H1 (cell line): Measurements from ENCODE around the gene CDV3. TPM values are rescaled to one million over a fixed set of nuclear protein-coding genes. Genes with fewer than 3 reads are reported as not detected.
A peak's percentile ranks its signal among the peaks of the same experiment; 100 is the strongest.

ENCODE experiments used
- CTCF ChIA-PET: fragments of 300-600 bp; sonication (Branson Sonifier 250); formaldehyde crosslinking; loops from one replicate; lab custom pipeline; 2021; ENCODE audit not compliant: partially characterized antibody; lab: Charles Lee
- POLR2A ChIA-PET: fragments of 300-600 bp; sonication (Branson Sonifier 250); formaldehyde crosslinking; loops from one replicate; lab custom pipeline; 2021; ENCODE audit warnings: inconsistent platforms; ENCODE audit not compliant: partially characterized antibody; lab: Charles Lee
- DNase-seq, 2 experiments: peaks; one replicate each; pipeline versions ENCODE4 v3.0.0 to v3.0.0-alpha.2; 2010 to 2022; ENCODE audit warnings: low spot score in 2 of 2, low read depth in 1 of 2, mixed read lengths in 1 of 2
- FAIRE-seq: peaks from 2 replicates; lab custom pipeline; 2011; peaks lifted over from hg19 to GRCh38; lab: Jason Lieb, UNC
- H2AFZ ChIP-seq: 2 replicates; pipeline ENCODE4 v1.8.1; 2012; ENCODE audit warnings: low read length, inconsistent platforms
- H2AK5ac ChIP-seq: 2 replicates; pipeline ENCODE4 v1.6.1; 2013; ENCODE audit warnings: low read depth, low read length
- H2BK120ac ChIP-seq: replicated peaks from 2 replicates; pipeline ENCODE3; 2013; ENCODE audit warnings: low read depth, low read length, inconsistent platforms
- H2BK12ac ChIP-seq: 2 replicates; pipeline ENCODE4 v1.6.1; 2013; ENCODE audit warnings: low read depth, low read length
- H2BK15ac ChIP-seq: 2 replicates; pipeline ENCODE4 v1.6.1; 2013; ENCODE audit warnings: low read length
- H2BK20ac ChIP-seq: 2 replicates; pipeline ENCODE4 v1.6.1; 2013; ENCODE audit warnings: low read length
- H2BK5ac ChIP-seq: 2 replicates; pipeline ENCODE4 v1.6.1; 2013; ENCODE audit warnings: low read depth, low read length
- H3K14ac ChIP-seq: 2 replicates; pipeline ENCODE4 v1.6.1; 2013; ENCODE audit warnings: inconsistent platforms; ENCODE audit not compliant: insufficient read length
- H3K18ac ChIP-seq: 2 replicates; pipeline ENCODE4 v1.6.1; 2013; ENCODE audit warnings: low read length; ENCODE audit errors: extremely low read depth
- H3K23ac ChIP-seq: 2 replicates; pipeline ENCODE4 v1.6.1; 2013; ENCODE audit warnings: inconsistent platforms; ENCODE audit not compliant: insufficient read length
- H3K23me2 ChIP-seq: 2 replicates; pipeline ENCODE4 v1.6.1; 2013; ENCODE audit warnings: low read depth, low read length
- H3K27ac ChIP-seq: 2 replicates; pipeline ENCODE4 v1.6.1; 2011; ENCODE audit warnings: low read depth, low read length, inconsistent platforms
- H3K27me3 ChIP-seq, 4 experiments: replicated peaks in 1 of 4; 1 replicate in 1 of 4; 2 replicates in 3 of 4; pipeline versions ENCODE4 v1.6.1 to v1.8.1; 2011 to 2013; ENCODE audit warnings: low read length in 3 of 4, mild to moderate bottlenecking in 3 of 4, inconsistent platforms in 2 of 4, mixed read lengths in 2 of 4, moderate library complexity in 1 of 4; ENCODE audit not compliant: control insufficient read depth in 3 of 4, insufficient read depth in 3 of 4; ENCODE audit errors: extremely low read depth in 1 of 4
- H3K36me3 ChIP-seq, 4 experiments: 2 replicates each; pipeline versions ENCODE4 v1.6.1 to v1.8.1; 2011 to 2013; ENCODE audit warnings: mild to moderate bottlenecking in 4 of 4, low read length in 3 of 4, moderate library complexity in 2 of 4, control low read depth in 1 of 4, inconsistent platforms in 1 of 4; ENCODE audit not compliant: insufficient read depth in 4 of 4, control insufficient read depth in 2 of 4
- H3K4ac ChIP-seq: replicated peaks from 2 replicates; pipeline ENCODE3; 2013; ENCODE audit warnings: low read length, low read depth, mixed read lengths, inconsistent platforms; ENCODE audit not compliant: insufficient read length
- H3K4me1 ChIP-seq, 4 experiments: replicated peaks in 1 of 4; 1 replicate in 1 of 4; 2 replicates in 3 of 4; pipeline versions ENCODE4 v1.6.1 to v1.8.1; 2011 to 2013; ENCODE audit warnings: low read length in 3 of 4, inconsistent platforms in 2 of 4, mixed read lengths in 1 of 4; ENCODE audit not compliant: insufficient read depth in 4 of 4, control insufficient read depth in 3 of 4
- H3K4me2 ChIP-seq, 2 experiments: 2 replicates each; pipeline versions ENCODE4 v1.6.1 to v1.8.1; 2011 to 2013; ENCODE audit warnings: low read depth in 2 of 2, low read length in 2 of 2, control low read depth in 1 of 2, inconsistent platforms in 1 of 2, mild to moderate bottlenecking in 1 of 2; ENCODE audit not compliant: insufficient read depth in 1 of 2
- H3K4me3 ChIP-seq, 4 experiments: fragments of 200-600, 300-600 bp in 1 of 4; sonication (generic), shearing (Covaris generic), sonication (Bioruptor Twin) in 1 of 4; 2 replicates each; pipeline versions ENCODE4 v1.5.1 to v1.8.1; 2011 to 2016; ENCODE audit warnings: low read length in 4 of 4, low read depth in 3 of 4, control low read depth in 2 of 4, inconsistent platforms in 2 of 4, mild to moderate bottlenecking in 2 of 4, mixed read lengths in 1 of 4, moderate library complexity in 1 of 4; ENCODE audit not compliant: insufficient read depth in 2 of 4; ENCODE audit errors: extremely low read depth in 1 of 4
- H3K56ac ChIP-seq: replicated peaks from 2 replicates; pipeline ENCODE3; 2013; ENCODE audit warnings: low read depth, mild to moderate bottlenecking, mixed read lengths, low read length, inconsistent platforms; ENCODE audit not compliant: insufficient read length
- H3K79me1 ChIP-seq: 2 replicates; pipeline ENCODE4 v1.6.1; 2013; ENCODE audit warnings: low read depth, low read length, control low read depth
- H3K79me2 ChIP-seq, 2 experiments: 2 replicates each; pipeline versions ENCODE4 v1.6.1 to v1.8.1; 2012 to 2013; ENCODE audit warnings: low read length in 2 of 2, mild to moderate bottlenecking in 2 of 2, inconsistent platforms in 1 of 2; ENCODE audit not compliant: insufficient read depth in 2 of 2, control insufficient read depth in 1 of 2
- H3K9ac ChIP-seq, 4 experiments: replicated peaks in 1 of 4; 1 replicate in 1 of 4; 2 replicates in 3 of 4; pipeline versions ENCODE4 v1.6.1 to v1.8.1; 2011 to 2013; ENCODE audit warnings: low read depth in 3 of 4, low read length in 3 of 4, control low read depth in 2 of 4, mild to moderate bottlenecking in 2 of 4, moderate library complexity in 2 of 4, inconsistent platforms in 1 of 4; ENCODE audit errors: extremely low read depth in 1 of 4
- H3K9me3 ChIP-seq, 2 experiments: 2 replicates each; pipeline versions ENCODE4 v1.6.1 to v1.8.1; 2012 to 2013; ENCODE audit warnings: mild to moderate bottlenecking in 2 of 2, moderate library complexity in 2 of 2, control low read depth in 1 of 2, inconsistent platforms in 1 of 2, low read depth in 1 of 2, low read length in 1 of 2, mixed read lengths in 1 of 2; ENCODE audit not compliant: insufficient read depth in 2 of 2
- H4K20me1 ChIP-seq, 2 experiments: replicated peaks in 1 of 2; 2 replicates each; pipeline versions ENCODE3 to v1.8.1; 2011 to 2013; ENCODE audit warnings: inconsistent platforms in 2 of 2, low read length in 2 of 2, mild to moderate bottlenecking in 1 of 2; ENCODE audit not compliant: insufficient read depth in 2 of 2, control insufficient read depth in 1 of 2
- H4K5ac ChIP-seq: 2 replicates; pipeline ENCODE4 v1.6.1; 2013; ENCODE audit warnings: low read length, low read depth, mixed read lengths, inconsistent platforms; ENCODE audit not compliant: insufficient read length
- H4K8ac ChIP-seq: 2 replicates; pipeline ENCODE4 v1.8.0; 2013; ENCODE audit warnings: mild to moderate bottlenecking, moderate library complexity, low read length, inconsistent platforms; ENCODE audit not compliant: insufficient read depth; ENCODE audit errors: extremely low read depth
- H4K91ac ChIP-seq: replicated peaks from 2 replicates; pipeline ENCODE3; 2013; ENCODE audit warnings: low read length, mixed read lengths, inconsistent platforms; ENCODE audit not compliant: insufficient read length
- BRCA1 ChIP-seq: IDR thresholded peaks from 2 replicates; pipeline ENCODE4 v1.6.1; 2012; ENCODE audit warnings: low read depth, low read length, improper control_type of control experiment
- EZH2 ChIP-seq: fragments of 200-600 bp; sonication (generic); IDR thresholded peaks from 2 replicates; pipeline ENCODE4 v1.7.1; 2012; ENCODE audit warnings: low read depth, mild to moderate bottlenecking, moderate library complexity, low read length, inconsistent platforms; ENCODE audit not compliant: severe bottlenecking
- FOSL1 ChIP-seq: IDR thresholded peaks from 2 replicates; pipeline ENCODE4 v1.6.1; 2011; ENCODE audit warnings: mild to moderate bottlenecking, low read depth, low read length, moderate library complexity; ENCODE audit not compliant: insufficient read depth
- JUND ChIP-seq: IDR thresholded peaks from 2 replicates; pipeline ENCODE4 v1.6.1; 2011; ENCODE audit warnings: mild to moderate bottlenecking, improper control_type of control experiment, low read length
- NANOG ChIP-seq: IDR thresholded peaks from 2 replicates; pipeline ENCODE4 v1.6.1; 2011; ENCODE audit warnings: low read length, low read depth, mild to moderate bottlenecking, inconsistent platforms; ENCODE audit not compliant: insufficient read depth, poor library complexity, severe bottlenecking
- RAD21 ChIP-seq, 2 experiments: IDR thresholded peaks in 1 of 2; conservative IDR thresholded peaks in 1 of 2; 2 replicates each; pipeline ENCODE4 v1.6.1; 2011; ENCODE audit warnings: low read depth in 2 of 2, low read length in 2 of 2, improper control_type of control experiment in 1 of 2, inconsistent platforms in 1 of 2, mild to moderate bottlenecking in 1 of 2, moderate library complexity in 1 of 2
- RBBP5 ChIP-seq: IDR thresholded peaks from 2 replicates; pipeline ENCODE4 v1.7.1; 2012; ENCODE audit warnings: low read depth, mild to moderate bottlenecking, inconsistent platforms, low read length, moderate library complexity, borderline replicate concordance
- RFX5 ChIP-seq: IDR thresholded peaks from 2 replicates; pipeline ENCODE4 v1.6.1; 2011; ENCODE audit warnings: low read depth, low read length, improper control_type of control experiment, borderline replicate concordance
- SIX5 ChIP-seq: IDR thresholded peaks from 2 replicates; pipeline ENCODE4 v1.6.1; 2011; ENCODE audit warnings: mild to moderate bottlenecking, low read depth, low read length
- TAF1 ChIP-seq: IDR thresholded peaks from 2 replicates; pipeline ENCODE4 v1.6.1; 2011; ENCODE audit warnings: mild to moderate bottlenecking, low read depth, low read length
- ZNF274 ChIP-seq: IDR thresholded peaks from 2 replicates; pipeline ENCODE4 v1.7.0; 2012; ENCODE audit warnings: low read length, borderline replicate concordance; ENCODE audit errors: extremely low read depth
- WGBS, 2 experiments: shearing (Covaris generic) in 1 of 2; methylation state at CpG; one replicate each; pipeline versions ENCODE4 v1.1.6 to v1.1.7; 2013 to 2015; ENCODE audit warnings: low lambda C conversion rate in 2 of 2, mixed read lengths in 2 of 2, inconsistent platforms in 1 of 2, low coverage in 1 of 2, missing lambda C conversion rate in 1 of 2; ENCODE audit not compliant: insufficient replicate concordance in 2 of 2, insufficient coverage in 1 of 2, insufficient read length in 1 of 2; ENCODE audit errors: extremely low coverage in 1 of 2, missing lambda C conversion rate in 1 of 2; 5-methylcytosine and 5-hydroxymethylcytosine counted together
- polyA plus RNA-seq, 7 experiments: library from polyadenylated mRNA; depleted of rRNA in 3 of 7; stranded (reverse) in 5 of 7; unstranded in 2 of 7; fragments of >200 nt in 5 of 7; fragments of 200-250 nt in 2 of 7; gene quantifications; 1 replicate in 5 of 7; 2 replicates in 1 of 7; 4 replicates in 1 of 7; pipeline versions ENCODE4 v1.2.1 to v1.2.3, GENCODE V29; 2011 to 2013; ENCODE audit warnings: missing spikeins in 2 of 7, mixed read lengths in 2 of 7
- total RNA-seq: library from RNA; stranded (reverse); fragmentation: NEBNext Ultra II Directional; extraction: Animal tissue kit (Norgen Biotek cat#: 25700); gene quantifications from 2 replicates; pipeline ENCODE4 v1.2.1, GENCODE V29; 2021
- TF ChIP-seq, protein P1 (sequence below): IDR thresholded peaks from 2 replicates; pipeline ENCODE4 v1.6.1; 2012; ENCODE audit warnings: inconsistent platforms
- TF ChIP-seq, protein P2 (sequence below): IDR thresholded peaks from 2 replicates; pipeline ENCODE4 v1.6.1; 2012; ENCODE audit warnings: inconsistent platforms

The CDV3 gene
- total and polyA plus RNA-seq, 2 of the 8 experiments (the other 6 are each of a cell fraction or from before 2014, with no cell fraction given): 29.4 to 163 TPM

DNA sequence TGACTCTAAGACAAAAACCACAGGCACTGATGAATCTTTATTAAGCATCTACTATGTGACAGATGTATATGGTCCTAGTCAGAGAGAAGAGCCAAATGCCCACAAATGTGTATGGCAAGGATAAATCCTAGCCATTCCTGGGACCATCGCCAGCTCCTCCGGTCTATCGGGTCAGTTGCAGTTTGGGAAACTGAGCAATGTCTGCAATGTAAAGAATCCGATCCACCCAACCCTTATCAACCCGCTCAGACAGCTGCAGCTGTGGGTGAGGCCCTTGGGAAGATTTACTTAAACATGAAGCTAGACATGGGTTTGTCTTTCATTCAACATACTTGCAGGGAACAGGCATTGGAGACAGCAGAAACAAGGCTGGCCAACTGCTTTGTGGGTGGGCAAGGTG, 40.5 kb upstream of the CDV3 start:
- no peak overlapping the region for H3K14ac ChIP-seq
- no peak overlapping the region for H2BK12ac ChIP-seq
- H3K4ac ChIP-seq: no peak overlapping the region
- H2AK5ac ChIP-seq: no peak overlapping the region
- H2BK15ac ChIP-seq: no peak overlapping the region
- H3K79me2 ChIP-seq: no peaks in the 10 kb centered on the region
- no peak overlapping the region for H4K8ac ChIP-seq
- H3K56ac ChIP-seq: no peak overlapping the region
- H2AFZ ChIP-seq: peak overlapping the region; percentile 53; the same call in 1 of the 2 replicates
- FAIRE-seq (no peak), DNase-seq (no peak)
- no peaks in the 10 kb centered on the region for H3K36me3 ChIP-seq
- no peak overlapping the region for H4K5ac ChIP-seq
- no peak overlapping the region for H4K91ac ChIP-seq
- no peak overlapping the region for H3K4me2 ChIP-seq
- H3K9me3 ChIP-seq: 0 out of 4 replicates have a peak, but pooled peaks cover 0 to 3% of the 10 kb centered on the region in 2 experiments
- no peak overlapping the region for H3K4me3 ChIP-seq
- H3K27me3 ChIP-seq: no peaks in the 10 kb centered on the region
- no peaks in the 10 kb centered on the region for H3K79me1 ChIP-seq
- no peak overlapping the region for H2BK5ac ChIP-seq
- H3K23me2 ChIP-seq: peaks cover 1% of the 10 kb centered on the region; the same call in 1 of the 2 replicates
- 92% methylated on average over 5 of the region's 5 CpGs; no CpG with 5 or more reads in 1 of the 2 experiments for WGBS, 2 experiments
- no peaks in the 10 kb centered on the region for H4K20me1 ChIP-seq
- no peak overlapping the region for H2BK20ac ChIP-seq
- POLR2A ChIA-PET: interaction anchor here (1.2 kb wide), 1 partner anchor 40 kb away, joined by 5 read pairs; the partner anchor contains the start of gene CDV3
- no peak overlapping the region for H3K18ac ChIP-seq
- no peak overlapping the region for H2BK120ac ChIP-seq
- no peak overlapping the region for H3K9ac ChIP-seq
- H3K27ac ChIP-seq: no peak overlapping the region
- CTCF ChIA-PET: interaction anchor here (0.6 kb wide), 1 partner anchor 785 kb away, joined by 3 read pairs; no protein-coding TSS in a partner anchor
- H3K4me1 ChIP-seq: no peaks in the 10 kb centered on the region
- H3K23ac ChIP-seq: no peak overlapping the region
- TF ChIP-seq ZNF274 (no peak), JUND (no peak), NANOG (no peak), SIX5 (no peak), FOSL1 (no peak), TAF1 (no peak), BRCA1 (no peak), EZH2 (no peak), RFX5 (no peak), RBBP5 (no peak), RAD21 (IDR thresholded peaks at IDR 0.05 in 1 of 2, conservative IDR thresholded peaks at IDR 0.05 in 1 of 2; ENCODE audit: low read depth in 2 of 2, low read length in 2 of 2) (no peak)
- TF ChIP-seq, protein P1, sequence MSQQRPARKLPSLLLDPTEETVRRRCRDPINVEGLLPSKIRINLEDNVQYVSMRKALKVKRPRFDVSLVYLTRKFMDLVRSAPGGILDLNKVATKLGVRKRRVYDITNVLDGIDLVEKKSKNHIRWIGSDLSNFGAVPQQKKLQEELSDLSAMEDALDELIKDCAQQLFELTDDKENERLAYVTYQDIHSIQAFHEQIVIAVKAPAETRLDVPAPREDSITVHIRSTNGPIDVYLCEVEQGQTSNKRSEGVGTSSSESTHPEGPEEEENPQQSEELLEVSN: no peak
- TF ChIP-seq, protein P2, sequence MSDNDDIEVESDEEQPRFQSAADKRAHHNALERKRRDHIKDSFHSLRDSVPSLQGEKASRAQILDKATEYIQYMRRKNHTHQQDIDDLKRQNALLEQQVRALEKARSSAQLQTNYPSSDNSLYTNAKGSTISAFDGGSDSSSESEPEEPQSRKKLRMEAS: no peak
